ENCODE data around the gene USP34.
A peak's percentile ranks its signal among the peaks of the same experiment; 100 is the strongest.
"Not testable (repeated sequence)": the region's sequence is repeated elsewhere in the genome, so short reads cannot be mapped to it uniquely, and the experiment has no call there.

Gene USP34

GRCh38 chr2:61148091-61148490, 322.8 kb downstream of the USP34 start:
- DNase-seq (ENCODE audit: low spot score) = not testable (repeated sequence)

- no peak for DNase-seq (ENCODE audit: low spot score)
Measured at GRCh38 chr2:61145990-61146389, 324.9 kb downstream of the USP34 start.

- peak; percentile 95 for DNase-seq (ENCODE audit: low spot score)
Measured at GRCh38 chr2:61144697-61145268, 326.1 kb downstream of the USP34 start.

GRCh38 chr2:61141151-61141550, 329.7 kb downstream of the USP34 start:
- no peak for DNase-seq (ENCODE audit: low spot score)

GRCh38 chr2:61138859-61139258, 332.0 kb downstream of the USP34 start:
- no peak for DNase-seq (ENCODE audit: low spot score)
